Lower leg skin (tissue), 4 donors: Measurements from ENCODE around the gene C16orf92. TPM values are rescaled to one million over a fixed set of nuclear protein-coding genes. Genes with fewer than 3 reads are reported as not detected.

Experiments used
- DNase-seq, 2 donors: peaks; one replicate each; pipeline ENCODE4 v3.0.0-alpha.2; 2019; ENCODE audit warnings: low spot score in 2 of 2
- H3K4me3 ChIP-seq: fragments of 200-600 bp; sonication (generic); 2 replicates; pipeline ENCODE4 v1.5.1; 2017; ENCODE audit warnings: mild to moderate bottlenecking, low read depth; ENCODE audit not compliant: poor library complexity, severe bottlenecking
- POLR2A ChIP-seq, 2 donors: fragments of 450-650 bp; IDR thresholded peaks; one replicate each; pipeline ENCODE4 v1.6.1; 2016 to 2017; ENCODE audit warnings: antibody characterized with exemption in 2 of 2, mild to moderate bottlenecking in 1 of 2, moderate library complexity in 1 of 2
- WGBS, 2 donors: methylation state at CpG; one replicate each; pipeline ENCODE4 v1.1.5; 2018; 5-methylcytosine and 5-hydroxymethylcytosine counted together
- intact Hi-C: fragments of 100-400 bp; cut with DNase I; formaldehyde crosslinking; loops from one replicate; pipeline ENCODE4 v1.15.0; 2023; ENCODE audit warnings: low total_unique reads
- total RNA-seq, 4 donors: library from RNA; depleted of rRNA; stranded (reverse); fragments of >200 nt; gene quantifications; one replicate each; pipeline ENCODE4 v1.1.0, GENCODE V29; 2016
- TF ChIP-seq, protein P1 (sequence below), 3 donors: fragments of 450-650 bp; IDR thresholded peaks; one replicate each; pipeline ENCODE4 v1.5.1; 2016; ENCODE audit warnings: antibody characterized with exemption in 3 of 3, mild to moderate bottlenecking in 3 of 3, moderate library complexity in 2 of 3

Gene C16orf92
- total RNA-seq, 4 donors from 2014 or later = not detected

DNA sequence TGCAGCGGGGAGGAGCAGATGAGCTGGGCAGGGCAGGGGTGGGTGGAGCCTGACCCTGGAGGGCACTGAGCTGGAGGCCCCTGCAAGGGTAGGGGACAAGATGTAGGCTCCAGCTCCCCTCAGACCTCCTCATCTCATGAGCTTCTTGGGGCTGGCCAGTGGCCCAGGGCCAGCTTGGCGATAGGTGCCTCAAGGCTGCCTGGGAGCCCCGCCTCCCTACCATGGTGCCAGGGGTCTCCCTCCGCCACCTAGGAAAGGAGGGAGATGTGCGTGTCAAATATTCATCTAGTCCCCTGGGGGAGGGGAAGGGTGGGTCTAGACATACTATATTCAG is 31.5 kb upstream of the C16orf92 start:
- no peak for DNase-seq
- intact Hi-C loops = no loop called here
- 80 to 87% methylated on average over 4 to 5 of the region's 5 CpGs for WGBS, 2 donors
- TF ChIP-seq, protein P1, sequence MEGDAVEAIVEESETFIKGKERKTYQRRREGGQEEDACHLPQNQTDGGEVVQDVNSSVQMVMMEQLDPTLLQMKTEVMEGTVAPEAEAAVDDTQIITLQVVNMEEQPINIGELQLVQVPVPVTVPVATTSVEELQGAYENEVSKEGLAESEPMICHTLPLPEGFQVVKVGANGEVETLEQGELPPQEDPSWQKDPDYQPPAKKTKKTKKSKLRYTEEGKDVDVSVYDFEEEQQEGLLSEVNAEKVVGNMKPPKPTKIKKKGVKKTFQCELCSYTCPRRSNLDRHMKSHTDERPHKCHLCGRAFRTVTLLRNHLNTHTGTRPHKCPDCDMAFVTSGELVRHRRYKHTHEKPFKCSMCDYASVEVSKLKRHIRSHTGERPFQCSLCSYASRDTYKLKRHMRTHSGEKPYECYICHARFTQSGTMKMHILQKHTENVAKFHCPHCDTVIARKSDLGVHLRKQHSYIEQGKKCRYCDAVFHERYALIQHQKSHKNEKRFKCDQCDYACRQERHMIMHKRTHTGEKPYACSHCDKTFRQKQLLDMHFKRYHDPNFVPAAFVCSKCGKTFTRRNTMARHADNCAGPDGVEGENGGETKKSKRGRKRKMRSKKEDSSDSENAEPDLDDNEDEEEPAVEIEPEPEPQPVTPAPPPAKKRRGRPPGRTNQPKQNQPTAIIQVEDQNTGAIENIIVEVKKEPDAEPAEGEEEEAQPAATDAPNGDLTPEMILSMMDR (IDR thresholded peaks at IDR 0.05) = no peak
- TF ChIP-seq POLR2A (IDR thresholded peaks at IDR 0.05) = no peak
- no peak overlapping the region for H3K4me3 ChIP-seq

DNA sequence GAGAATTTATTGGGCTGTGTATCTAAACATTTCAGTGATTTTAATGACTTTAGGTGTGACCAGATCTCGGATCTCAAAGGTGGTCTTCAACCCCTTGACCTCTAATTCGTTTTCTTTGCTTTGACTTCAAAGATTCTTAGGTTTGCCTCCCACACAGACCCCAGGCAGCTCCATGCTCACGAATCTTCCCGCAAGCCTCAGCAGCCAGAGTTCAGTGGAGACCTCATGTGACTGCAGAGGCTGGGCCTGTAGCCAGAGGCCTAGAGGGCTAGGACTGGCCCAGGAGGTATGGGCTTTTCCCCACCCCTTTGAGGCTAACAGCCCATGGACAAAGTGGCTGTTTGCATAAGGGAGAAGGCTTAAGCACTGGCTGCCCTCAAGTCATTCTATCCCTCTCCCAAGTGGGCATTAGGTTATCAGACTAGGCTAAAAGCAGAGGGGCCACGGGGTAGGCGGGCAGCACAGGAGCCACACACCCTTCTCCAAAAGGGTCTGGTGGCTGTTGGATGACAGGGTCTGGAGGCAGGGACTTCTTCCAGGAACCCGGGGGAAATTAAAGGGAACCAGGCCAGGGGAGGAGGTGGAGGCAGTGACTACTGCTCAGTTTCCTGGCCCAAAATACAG is 30.5 kb upstream of the C16orf92 start:
- H3K4me3 ChIP-seq = no peak overlapping the region
- no peak for DNase-seq
- WGBS, 2 donors = 52 to 56% methylated on average over 7 of the region's 7 CpGs
- TF ChIP-seq, protein P1 (IDR thresholded peaks at IDR 0.05) = no peak
- intact Hi-C loops = no loop called here

DNA sequence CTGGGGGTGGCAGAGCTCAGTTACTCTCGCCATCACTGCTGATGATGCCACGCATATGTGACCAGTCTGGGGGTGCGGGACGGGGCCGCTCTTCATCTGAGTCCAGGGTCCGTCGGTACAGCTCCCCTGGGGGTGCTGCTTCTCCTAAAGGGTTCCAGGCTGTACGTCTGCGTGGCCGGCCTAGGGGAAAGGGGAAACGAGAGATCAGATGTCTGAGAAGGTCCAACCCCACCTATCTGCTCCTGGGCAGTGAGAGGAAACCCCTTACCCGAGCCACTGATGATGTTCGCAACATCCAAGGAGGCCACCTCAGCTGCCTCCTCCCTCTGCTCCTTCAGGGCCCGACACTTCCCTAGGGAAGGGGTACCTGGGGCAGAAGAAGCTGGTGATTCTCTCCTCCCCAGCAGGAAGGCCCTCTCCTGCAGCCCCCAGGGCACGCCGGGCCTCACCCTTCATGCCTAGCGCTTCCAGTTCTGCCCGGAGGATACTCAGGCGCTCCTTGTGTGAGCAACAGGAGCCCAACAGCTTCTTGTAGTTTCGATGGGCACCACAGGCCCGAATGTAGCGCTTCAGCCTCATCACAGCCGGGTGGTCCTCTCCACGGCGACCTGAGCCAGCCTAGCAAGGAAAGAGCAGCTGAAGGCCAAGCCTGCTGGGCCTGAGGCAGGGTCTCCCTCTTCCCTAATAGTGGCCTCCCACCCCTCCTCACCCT is 29.7 kb upstream of the C16orf92 start:
- no peak for TF ChIP-seq POLR2A (IDR thresholded peaks at IDR 0.05)
- WGBS, 2 donors = 83 to 91% methylated on average over 22 to 25 of the region's 25 CpGs

DNA sequence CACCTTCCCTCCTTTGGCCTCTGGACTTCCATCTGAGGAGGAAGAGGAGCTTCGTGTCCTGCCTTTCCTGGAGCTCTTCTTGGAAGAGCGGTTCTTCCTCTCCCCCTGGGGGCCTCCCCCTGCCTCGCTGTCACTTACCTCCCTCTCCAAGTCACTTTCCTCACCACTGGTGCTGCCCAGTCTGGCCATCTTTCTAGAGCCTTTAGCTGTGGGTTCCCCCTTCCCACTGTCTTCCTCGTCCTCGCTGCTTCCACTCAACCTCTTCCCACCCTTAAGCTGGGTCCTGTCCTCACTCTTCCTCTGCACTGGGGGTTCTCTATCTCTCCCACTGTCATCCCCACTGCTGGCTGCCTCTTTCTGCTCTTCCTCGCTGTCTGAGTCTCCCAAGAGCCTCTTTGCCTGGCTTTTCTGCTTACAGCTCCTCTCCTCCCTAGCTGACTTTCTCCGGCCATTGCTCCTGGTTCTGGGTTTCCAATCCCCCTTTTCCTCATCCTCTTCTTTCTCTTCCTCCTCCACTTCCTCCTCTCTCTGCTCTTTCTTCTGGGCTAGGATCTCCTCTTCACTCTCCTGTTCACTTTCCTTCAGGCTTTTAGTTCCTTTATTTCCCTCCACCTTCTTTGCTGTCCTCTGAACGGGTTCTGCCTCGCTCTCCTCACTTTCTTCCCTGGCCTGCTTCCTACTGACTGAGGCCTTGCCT is 28.9 kb upstream of the C16orf92 start:
- no peak overlapping the region for H3K4me3 ChIP-seq
- intact Hi-C loops = no loop called here
- WGBS, 2 donors = 80 to 85% methylated on average over 9 of the region's 9 CpGs
- DNase-seq = no peak
- TF ChIP-seq POLR2A (IDR thresholded peaks at IDR 0.05) = no peak
- TF ChIP-seq, protein P1 (IDR thresholded peaks at IDR 0.05) = no peak

More for the DNA sequence above, 29.7 kb upstream of the C16orf92 start:
- H3K4me3 ChIP-seq = no peak overlapping the region
- DNase-seq = no peak
- intact Hi-C loops = no loop called here

DNA sequence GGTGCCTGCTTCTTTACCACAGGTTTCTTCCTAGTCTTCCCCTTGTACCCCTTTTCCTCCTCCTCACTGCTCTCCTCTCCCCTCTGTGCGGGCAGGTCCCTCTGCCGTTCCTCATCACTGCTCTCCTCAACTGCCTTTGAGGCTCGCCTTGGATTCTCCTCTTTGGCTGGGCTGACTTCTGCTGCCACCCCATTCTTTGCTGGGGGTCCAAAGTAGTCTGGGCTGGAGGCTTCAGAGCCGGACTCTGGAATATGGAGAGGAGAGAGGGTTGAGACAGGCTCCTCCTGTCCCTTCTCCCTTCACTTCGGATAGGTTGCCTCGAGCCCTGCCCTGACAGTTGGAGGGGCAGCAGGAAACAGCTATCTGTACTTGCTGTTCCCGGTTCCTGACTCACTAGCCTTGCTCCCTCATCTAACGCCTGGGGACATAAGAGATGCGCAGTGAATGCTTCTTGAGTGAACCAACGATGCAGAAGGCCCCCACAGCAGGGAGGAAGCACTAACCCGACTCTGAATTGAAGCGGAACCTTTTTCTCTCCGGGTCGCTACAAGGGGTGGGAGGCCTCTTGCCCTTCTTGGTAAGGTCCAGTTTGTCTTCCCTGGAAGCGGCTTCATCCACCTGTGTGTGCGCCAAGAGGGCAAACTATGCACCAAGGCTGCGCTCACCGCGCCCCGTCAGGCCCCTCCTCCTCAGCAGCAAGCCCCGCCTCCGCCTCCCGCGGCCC is 28.2 kb upstream of the C16orf92 start:
- H3K4me3 ChIP-seq = peak overlapping the region; percentile 74
- intact Hi-C loops = no loop called here
- TF ChIP-seq, protein P1 (IDR thresholded peaks at IDR 0.05) = no peak
- TF ChIP-seq POLR2A (IDR thresholded peaks at IDR 0.05) = no peak
- 9 to 10% methylated on average over 21 to 24 of the region's 24 CpGs for WGBS, 2 donors
- DNase-seq = peak in 1 of 2 donors; percentile 56
